Panc1 (cell line): ENCODE results near the gene SLC35D3.
"Not testable (repeated sequence)": the region's sequence is repeated elsewhere in the genome, so short reads cannot be mapped to it uniquely, and the experiment has no call there.

Experiments
- CTCF ChIP-seq: fragments of 450-650 bp; IDR thresholded peaks from 2 replicates; pipeline ENCODE4 v1.5.1; 2017; ENCODE audit warnings: mild to moderate bottlenecking
- POLR2AphosphoS5 ChIP-seq: IDR thresholded peaks from 2 replicates; pipeline ENCODE4 v1.6.1; 2012; ENCODE audit warnings: mild to moderate bottlenecking, low read depth, low read length, moderate library complexity
- REST ChIP-seq, 2 experiments: IDR thresholded peaks; 2 replicates each; pipeline ENCODE4 v1.6.1; 2011 to 2012; ENCODE audit warnings: low read depth in 2 of 2, control low read depth in 1 of 2, low read length in 1 of 2, mild to moderate bottlenecking in 1 of 2, moderate library complexity in 1 of 2; ENCODE audit not compliant: insufficient read depth in 1 of 2
- SIN3A ChIP-seq: IDR thresholded peaks from 2 replicates; pipeline ENCODE4 v1.6.1; 2012; ENCODE audit warnings: low read depth, mild to moderate bottlenecking, low read length, moderate library complexity, borderline replicate concordance; ENCODE audit not compliant: insufficient read depth

GRCh38 chr6:136959935-136960334, 37.8 kb downstream of the SLC35D3 start:
- not testable (repeated sequence) for TF ChIP-seq CTCF; REST (IDR thresholded peaks at IDR 0.05; ENCODE audit: insufficient read depth in 1 of 2, low read depth in 2 of 2, low read length in 1 of 2); SIN3A; POLR2AphosphoS5
